T-helper 1 cell (primary cell): ENCODE data around the gene ZNF76.

Experiments
- DNase-seq, 5 donors: peaks; one replicate each; pipeline ENCODE4 v3.0.0-alpha.2; 2012 to 2020

Gene ZNF76

DNA sequence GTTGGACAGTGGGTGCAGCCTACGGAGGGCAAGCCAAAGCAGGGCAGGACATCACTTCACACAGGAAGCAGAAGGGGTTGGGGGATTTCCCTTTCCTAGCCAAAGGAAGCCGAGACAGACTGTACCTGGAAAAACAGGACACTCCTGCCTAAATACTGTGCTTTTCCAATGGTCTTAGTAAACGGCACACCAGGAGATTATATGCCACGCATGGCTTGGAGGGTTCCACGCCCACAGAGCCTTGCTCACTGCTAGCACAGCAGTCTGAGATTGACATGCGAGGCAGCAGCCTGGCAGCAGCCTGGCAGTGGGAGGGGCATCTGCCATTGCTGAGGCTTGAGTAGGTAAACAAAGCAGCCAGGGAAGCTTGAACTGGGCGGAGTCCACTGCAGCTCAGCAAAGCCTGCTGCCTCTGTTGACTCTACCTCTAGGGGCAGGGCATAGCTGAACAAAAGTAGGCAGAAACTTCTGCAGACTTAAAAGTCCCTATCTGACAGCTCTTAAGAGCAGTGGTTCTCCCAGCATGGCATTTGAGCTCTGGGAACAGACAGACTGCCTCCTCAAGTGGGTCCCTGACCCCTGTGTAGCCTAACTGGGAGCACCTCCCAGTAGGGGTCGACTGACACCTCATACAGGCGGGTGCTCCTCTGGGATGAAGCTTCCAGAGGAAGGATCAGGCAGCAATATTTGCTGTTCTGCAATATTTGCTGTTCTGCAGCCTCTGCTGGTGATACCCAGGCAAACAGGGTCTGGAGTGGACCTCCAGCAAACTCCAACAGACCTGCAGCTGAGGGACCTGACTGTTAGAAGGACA is 72.7 kb downstream of the ZNF76 start:
- DNase-seq, result peak; percentile 46 to 88 (median 69)

- no peak for DNase-seq
These were observed 82.0 kb downstream of the ZNF76 start for GRCh38 chr6:35341557-35341956.

DNA sequence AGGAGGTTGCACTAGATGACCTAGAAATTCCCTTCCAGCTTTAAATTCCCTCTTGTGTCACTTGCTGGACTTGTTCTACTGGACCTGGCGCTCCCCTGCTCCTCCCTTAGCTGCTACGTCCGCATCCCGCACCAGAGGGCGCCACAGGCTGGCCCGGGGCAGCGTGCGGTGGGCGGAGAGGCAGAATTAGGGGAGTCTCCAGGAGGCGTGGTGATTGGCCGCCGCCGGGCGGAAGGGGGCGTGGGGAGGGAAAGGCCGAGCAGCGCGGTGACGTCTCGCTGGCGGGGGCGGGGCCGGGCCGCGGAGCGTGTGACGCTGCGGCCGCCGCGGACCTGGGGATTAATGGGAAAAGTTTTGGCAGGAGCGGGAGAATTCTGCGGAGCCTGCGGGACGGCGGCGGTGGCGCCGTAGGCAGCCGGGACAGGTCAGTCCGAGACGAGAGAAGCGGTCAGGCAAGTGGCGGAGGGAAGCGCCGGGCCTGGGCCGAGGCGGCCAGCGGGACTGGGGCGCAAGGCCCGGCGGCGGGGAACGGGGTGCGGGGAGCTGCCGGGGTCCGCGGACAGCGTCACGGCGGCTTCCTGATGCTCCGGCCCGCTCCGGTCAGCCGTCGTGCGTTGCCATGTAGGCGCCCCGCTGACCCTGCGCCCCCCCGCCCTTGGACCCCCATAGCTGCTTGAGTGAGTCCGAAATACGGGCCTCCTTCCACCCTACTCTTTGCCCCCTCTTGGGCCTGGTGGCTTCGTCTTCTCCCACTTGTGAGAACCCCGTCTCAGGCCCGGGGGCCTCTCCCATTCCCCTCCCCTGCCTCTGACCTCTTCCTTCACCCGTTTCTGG is 82.9 kb downstream of the ZNF76 start, which contains the start of gene PPARD:
PPARD (plus strand) TSS at position 301 of the 834 bp plus-strand sequence. CDS start 68,530 bp downstream, outside the sequence.
- peak; percentile 94 to 97 (median 97) for DNase-seq

DNA sequence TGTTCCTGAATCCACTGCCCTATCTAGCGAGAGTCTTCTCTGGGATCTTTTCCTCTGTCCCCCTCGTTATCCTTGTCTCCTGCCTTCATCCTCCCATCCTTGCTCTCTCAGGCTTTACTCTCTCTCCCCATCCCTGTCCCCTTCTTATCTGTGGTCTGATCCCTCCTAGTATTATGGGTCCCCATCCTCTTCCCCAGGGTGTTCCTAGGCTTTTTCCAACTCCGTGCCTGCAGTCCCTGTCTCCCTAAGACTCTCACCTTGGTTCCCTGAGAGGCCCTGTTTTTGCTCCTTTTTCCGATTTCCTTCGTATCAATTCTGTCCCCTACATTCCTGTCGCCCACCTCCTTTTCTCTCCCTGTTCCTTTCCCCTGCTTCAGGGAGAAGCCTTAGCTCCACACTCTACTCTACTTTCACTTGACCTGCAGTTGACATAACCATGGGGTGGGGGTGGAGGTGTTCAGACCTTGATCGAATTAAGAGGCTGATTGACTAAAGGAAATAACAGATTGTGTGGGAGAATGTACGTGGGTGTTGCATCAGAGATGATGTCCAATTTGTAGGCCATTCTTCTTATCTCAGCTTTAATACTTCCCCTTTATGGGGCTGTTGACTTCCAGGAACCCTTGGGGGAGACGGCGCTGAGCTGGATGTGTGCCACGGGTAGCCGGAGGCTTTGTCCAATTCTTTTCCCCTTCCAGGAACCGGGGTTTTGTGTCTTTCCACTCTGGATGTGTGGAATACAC is 83.7 kb downstream of the ZNF76 start:
- DNase-seq, result no peak

DNA sequence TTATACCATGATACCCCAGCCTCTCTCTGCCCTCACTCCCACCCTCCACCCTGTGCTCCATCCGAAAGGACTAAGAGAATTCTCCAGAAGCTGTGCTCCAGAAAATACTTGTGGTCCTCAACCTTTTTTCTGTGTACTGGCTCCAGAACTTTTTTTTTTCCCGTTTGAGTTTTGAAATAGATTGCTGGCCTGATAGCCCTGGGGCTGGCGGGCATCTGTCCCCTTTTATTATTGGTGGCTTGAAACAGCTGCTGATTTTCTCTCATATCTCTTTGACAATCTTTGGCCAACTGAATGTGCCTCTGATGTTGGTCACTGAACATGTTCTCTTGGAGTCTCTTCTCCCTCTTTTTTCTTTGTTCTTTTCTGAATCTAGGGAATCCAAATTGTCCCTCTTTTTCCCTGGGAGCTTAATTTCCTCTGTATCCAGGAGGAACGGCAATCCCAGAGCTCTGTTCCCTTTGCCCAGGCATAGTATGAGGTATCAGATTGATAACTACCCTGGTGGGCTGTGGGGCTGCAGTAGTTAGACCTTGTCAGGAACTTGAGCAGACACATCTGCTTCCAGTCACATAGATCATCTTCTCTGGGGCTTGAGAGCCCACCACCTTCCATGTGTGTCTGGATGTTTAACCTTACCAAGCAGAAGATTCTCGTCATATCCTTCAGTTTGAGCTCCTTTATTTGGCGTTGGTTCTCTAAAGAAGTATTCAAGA is 84.5 kb downstream of the ZNF76 start:
- no peak for DNase-seq
